HUES64 (cell line): ENCODE measurements around the gene JUNB.
A peak's percentile ranks its signal among the peaks of the same experiment; 100 is the strongest.

Experiments used
- H3K27ac ChIP-seq: 2 replicates; pipeline ENCODE4 v1.7.0; 2013; ENCODE audit warnings: low read depth, low read length, inconsistent platforms
- H3K27me3 ChIP-seq: 2 replicates; pipeline ENCODE4 v1.6.1; 2013; ENCODE audit warnings: mild to moderate bottlenecking, low read length; ENCODE audit not compliant: insufficient read depth
- H3K36me3 ChIP-seq: 2 replicates; pipeline ENCODE4 v1.6.1; 2013; ENCODE audit warnings: mild to moderate bottlenecking, low read length; ENCODE audit not compliant: insufficient read depth
- H3K4me1 ChIP-seq: 2 replicates; pipeline ENCODE4 v1.6.1; 2013; ENCODE audit warnings: mild to moderate bottlenecking, low read length, moderate library complexity; ENCODE audit not compliant: insufficient read depth
- H3K4me3 ChIP-seq: 2 replicates; pipeline ENCODE4 v1.5.1; 2013; ENCODE audit warnings: mild to moderate bottlenecking, low read length, moderate library complexity
- H3K9ac ChIP-seq: 2 replicates; pipeline ENCODE4 v1.6.1; 2013; ENCODE audit warnings: mild to moderate bottlenecking, low read depth, low read length
- H3K9me3 ChIP-seq: 2 replicates; pipeline ENCODE4 v1.6.1; 2013; ENCODE audit warnings: low read depth, low read length; ENCODE audit not compliant: insufficient read depth
- WGBS: fragments of 150-250, 120-280 bp; methylation state at CpG from one replicate; pipeline ENCODE4 v1.1.7; 2013; ENCODE audit warnings: missing lambda C conversion rate; 5-methylcytosine and 5-hydroxymethylcytosine counted together

JUNB gene

GRCh38 chr19:12821761-12822160, 30.5 kb downstream of the JUNB start:
- H3K36me3 ChIP-seq, result no peaks in the 10 kb centered on the region
- no peaks in the 10 kb centered on the region for H3K9me3 ChIP-seq
- no peaks in the 10 kb centered on the region for H3K27me3 ChIP-seq
- no peak overlapping the region for H3K9ac ChIP-seq
- no peak overlapping the region for H3K27ac ChIP-seq
- WGBS, result 88% methylated on average over 2 of the region's 2 CpGs
- H3K4me3 ChIP-seq, result no peak overlapping the region
- no peaks in the 10 kb centered on the region for H3K4me1 ChIP-seq

- Histone ChIP-seq H3K9me3 (no peaks in the 10 kb centered on the region), H3K36me3 (no peaks in the 10 kb centered on the region), H3K27me3 (peaks cover 4% of the 10 kb centered on the region; the same call in 1 of the 2 replicates), H3K4me1 (no peaks in the 10 kb centered on the region), H3K9ac (no peak overlapping the region; the same call in 1 of the 2 replicates), H3K27ac (no peak overlapping the region), H3K4me3 (peak overlapping the region; percentile 52)
- 9% methylated on average over 46 of the region's 46 CpGs for WGBS
Observed at GRCh38 chr19:12825254-12826131, 34.2 kb downstream of the JUNB start.

- 17% methylated on average over 23 of the region's 23 CpGs for WGBS
Observed at GRCh38 chr19:12828494-12828893, 37.2 kb downstream of the JUNB start.

GRCh38 chr19:12833418-12833737, 42.1 kb downstream of the JUNB start:
- H3K9ac ChIP-seq, result no peak overlapping the region
- H3K27me3 ChIP-seq, result peaks cover 59% of the 10 kb centered on the region
- no peak overlapping the region for H3K27ac ChIP-seq
- WGBS, result 6% methylated on average over 2 of the region's 5 CpGs
- H3K4me1 ChIP-seq, result peaks cover 10% of the 10 kb centered on the region
- H3K36me3 ChIP-seq, result no peaks in the 10 kb centered on the region
- peak overlapping the region; percentile 36 for H3K4me3 ChIP-seq
- H3K9me3 ChIP-seq, result no peaks in the 10 kb centered on the region

More at GRCh38 chr19:12828494-12828893, 37.2 kb downstream of the JUNB start:
- peaks cover 26% of the 10 kb centered on the region; the same call in 1 of the 2 replicates for H3K27me3 ChIP-seq
- no peaks in the 10 kb centered on the region for H3K36me3 ChIP-seq
- H3K9ac ChIP-seq, result no peak overlapping the region
- H3K4me1 ChIP-seq, result no peaks in the 10 kb centered on the region
- no peaks in the 10 kb centered on the region for H3K9me3 ChIP-seq
- H3K4me3 ChIP-seq, result peak overlapping the region; percentile 42
- no peak overlapping the region for H3K27ac ChIP-seq

GRCh38 chr19:12833738-12834565, 42.7 kb downstream of the JUNB start:
- WGBS, result under 1% methylated on average over 58 of the region's 87 CpGs
- Histone ChIP-seq H3K9ac (peak overlapping the region; percentile 38; the same call in 1 of the 2 replicates), H3K27ac (no peak overlapping the region; the same call in 1 of the 2 replicates), H3K4me1 (peaks cover 10% of the 10 kb centered on the region), H3K4me3 (peak overlapping the region; percentile 65), H3K36me3 (no peaks in the 10 kb centered on the region), H3K27me3 (peaks cover 57% of the 10 kb centered on the region), H3K9me3 (no peaks in the 10 kb centered on the region)

GRCh38 chr19:12834566-12834943, 43.3 kb downstream of the JUNB start, which contains the start of gene RTBDN:
TSS of gene RTBDN (minus strand) at chr19:12834579. CDS start at chr19:12829979, 4,600 bp downstream.
- Histone ChIP-seq H3K36me3 (no peaks in the 10 kb centered on the region), H3K4me3 (peak within 1 kb of the TSS; percentile 65), H3K4me1 (peaks cover 10% of the 10 kb centered on the region), H3K27me3 (peaks cover 62% of the 10 kb centered on the region), H3K9ac (peak within 1 kb of the TSS; percentile 38; the same call in 1 of the 2 replicates), H3K9me3 (no peaks in the 10 kb centered on the region), H3K27ac (no peak within 1 kb of the TSS; the same call in 1 of the 2 replicates)
- 9% methylated on average over 20 of the region's 20 CpGs for WGBS

GRCh38 chr19:12834976-12835757, 43.9 kb downstream of the JUNB start:
- H3K4me3 ChIP-seq, result peak overlapping the region; percentile 65
- H3K4me1 ChIP-seq, result peaks cover 12% of the 10 kb centered on the region
- H3K36me3 ChIP-seq, result no peaks in the 10 kb centered on the region
- peaks cover 63% of the 10 kb centered on the region for H3K27me3 ChIP-seq
- no peak overlapping the region for H3K27ac ChIP-seq
- H3K9me3 ChIP-seq, result no peaks in the 10 kb centered on the region
- H3K9ac ChIP-seq, result no peak overlapping the region
- 13% methylated on average over 39 of the region's 39 CpGs for WGBS

- Histone ChIP-seq H3K4me3 (peak overlapping the region; percentile 65; the same call in 1 of the 2 replicates), H3K27me3 (peaks cover 58% of the 10 kb centered on the region), H3K27ac (no peak overlapping the region), H3K36me3 (no peaks in the 10 kb centered on the region), H3K9ac (no peak overlapping the region), H3K4me1 (peaks cover 16% of the 10 kb centered on the region), H3K9me3 (no peaks in the 10 kb centered on the region)
- WGBS, result 12% methylated on average over 6 of the region's 6 CpGs
Observed at GRCh38 chr19:12836529-12836863, 45.2 kb downstream of the JUNB start.

GRCh38 chr19:12837225-12837624, 45.9 kb downstream of the JUNB start:
- H3K4me3 ChIP-seq, result no peak overlapping the region
- peaks cover 19% of the 10 kb centered on the region for H3K4me1 ChIP-seq
- H3K9me3 ChIP-seq, result no peaks in the 10 kb centered on the region
- H3K27me3 ChIP-seq, result peaks cover 50% of the 10 kb centered on the region
- no peaks in the 10 kb centered on the region for H3K36me3 ChIP-seq
- H3K27ac ChIP-seq, result no peak overlapping the region
- WGBS, result 57% methylated on average over 4 of the region's 4 CpGs
- no peak overlapping the region for H3K9ac ChIP-seq

GRCh38 chr19:12838182-12838885, 47.0 kb downstream of the JUNB start, which contains the start of gene MAST1:
TSS of gene MAST1 (plus strand) at chr19:12838515. CDS start at chr19:12838573, 58 bp downstream.
- WGBS, result 1% methylated on average over 69 of the region's 69 CpGs
- no peaks in the 10 kb centered on the region for H3K9me3 ChIP-seq
- H3K4me1 ChIP-seq, result peaks cover 19% of the 10 kb centered on the region
- H3K36me3 ChIP-seq, result peaks cover 4% of the 10 kb centered on the region; the same call in 1 of the 2 replicates
- peaks cover 43% of the 10 kb centered on the region for H3K27me3 ChIP-seq
- peak within 1 kb of the TSS; percentile 65 for H3K9ac ChIP-seq
- peak within 1 kb of the TSS; percentile 73 for H3K4me3 ChIP-seq
- no peak within 1 kb of the TSS for H3K27ac ChIP-seq
